HS-27A (cell line): ENCODE measurements around the gene KIAA0825.
"Not testable (repeated sequence)": the region's sequence is repeated elsewhere in the genome, so short reads cannot be mapped to it uniquely, and the experiment has no call there.

ENCODE experiments used
- DNase-seq: peaks from one replicate; pipeline ENCODE4 v3.0.0-alpha.2; 2012; ENCODE audit warnings: low read depth, missing footprints

Gene KIAA0825

GRCh38 chr5:94174748-94175411, 443.5 kb downstream of the KIAA0825 start:
- DNase-seq = peak; percentile 47

- no peak for DNase-seq
These were observed 445.3 kb downstream of the KIAA0825 start for GRCh38 chr5:94173100-94173499.

GRCh38 chr5:94171070-94171469, 447.3 kb downstream of the KIAA0825 start:
- DNase-seq = not testable (repeated sequence)

GRCh38 chr5:94170158-94170557, 448.2 kb downstream of the KIAA0825 start:
- DNase-seq = not testable (repeated sequence)

- DNase-seq = no peak
These were observed 450.3 kb downstream of the KIAA0825 start for GRCh38 chr5:94168151-94168550.

GRCh38 chr5:94161801-94162200, 456.6 kb downstream of the KIAA0825 start:
- DNase-seq = no peak

GRCh38 chr5:94159144-94159543, 459.3 kb downstream of the KIAA0825 start:
- no peak for DNase-seq

- no peak for DNase-seq
These were observed 460.5 kb downstream of the KIAA0825 start for GRCh38 chr5:94157704-94158539.

GRCh38 chr5:94154672-94155071, 463.7 kb downstream of the KIAA0825 start:
- no peak for DNase-seq

- DNase-seq = no peak
These were observed 464.5 kb downstream of the KIAA0825 start for GRCh38 chr5:94153736-94154450.

GRCh38 chr5:94143621-94144020, 474.8 kb downstream of the KIAA0825 start:
- not testable (repeated sequence) for DNase-seq

GRCh38 chr5:94140300-94140699, 478.1 kb downstream of the KIAA0825 start:
- no peak for DNase-seq

- DNase-seq = no peak
These were observed 488.3 kb downstream of the KIAA0825 start for GRCh38 chr5:94130077-94130476.

- no peak for DNase-seq
These were observed 493.3 kb downstream of the KIAA0825 start for GRCh38 chr5:94125107-94125506.

- not testable (repeated sequence) for DNase-seq
These were observed 502.1 kb downstream of the KIAA0825 start for GRCh38 chr5:94116317-94116716.

GRCh38 chr5:94113087-94113486, 505.3 kb downstream of the KIAA0825 start:
- no peak for DNase-seq

GRCh38 chr5:94111209-94112004, 507.0 kb downstream of the KIAA0825 start:
- peak; percentile 76 for DNase-seq

GRCh38 chr5:94103514-94104245, 514.7 kb downstream of the KIAA0825 start:
- DNase-seq = no peak
